K562 (cell line): ENCODE data around the gene RAD50. TPM values are rescaled to one million over a fixed set of nuclear protein-coding genes. Genes with fewer than 3 reads are reported as not detected.

Experiments used
- BRD9 ChIP-seq: fragments of 450-650 bp; IDR thresholded peaks from 2 replicates; pipeline ENCODE4 v1.6.1; 2018; ENCODE audit warnings: low read depth; ENCODE audit not compliant: partially characterized antibody
- CC2D1A ChIP-seq: fragments of 450-650 bp; IDR thresholded peaks from 2 replicates; pipeline ENCODE4 v1.6.1; 2017; ENCODE audit warnings: mild to moderate bottlenecking
- CHAMP1 ChIP-seq: fragments of 450-650 bp; IDR thresholded peaks from 2 replicates; pipeline ENCODE4 v1.6.1; 2016; ENCODE audit warnings: mild to moderate bottlenecking
- CTBP1 ChIP-seq: fragments of 450-650 bp; IDR thresholded peaks from 2 replicates; pipeline ENCODE4 v1.6.1; 2016; ENCODE audit warnings: borderline replicate concordance
- CXXC5 ChIP-seq: fragments of 250-450 bp; sonication (Bioruptor Pico); IDR thresholded peaks from 2 replicates; pipeline ENCODE4 v1.8.0; 2022; ENCODE audit warnings: inconsistent platforms, mild to moderate bottlenecking, moderate library complexity
- ESRRA ChIP-seq: fragments of 450-650 bp; IDR thresholded peaks from 2 replicates; pipeline ENCODE4 v1.6.1; 2014; ENCODE audit warnings: low read depth, mild to moderate bottlenecking, moderate library complexity, borderline replicate concordance
- HCFC1 ChIP-seq: IDR thresholded peaks from 2 replicates; pipeline ENCODE4 v1.6.1; 2012; ENCODE audit warnings: low read depth, low read length, improper control_type of control experiment
- RAD21 ChIP-seq, 2 experiments: fragments of 250-450 bp in 1 of 2; fragments of 450-650 bp in 1 of 2; sonication (Bioruptor Pico) in 1 of 2; formaldehyde crosslinking in 1 of 2; IDR thresholded peaks in 1 of 2; conservative IDR thresholded peaks in 1 of 2; 2 replicates each; pipeline versions ENCODE4 v1.4.0 to v1.8.0; 2020 to 2022; ENCODE audit warnings: mild to moderate bottlenecking in 2 of 2, moderate library complexity in 1 of 2
- REST ChIP-seq, 2 experiments: fragments of 450-650 bp; formaldehyde crosslinking in 1 of 2; IDR thresholded peaks; 2 replicates each; pipeline versions ENCODE4 v1.4.0 to v1.6.1; 2014 to 2020; ENCODE audit warnings: mild to moderate bottlenecking in 2 of 2, borderline replicate concordance in 1 of 2, low read depth in 1 of 2
- SRF ChIP-seq, 2 experiments: fragments of 250-450, 450-650 bp in 1 of 2; sonication (Bioruptor Pico) in 1 of 2; sonication (generic) in 1 of 2; formaldehyde crosslinking; IDR thresholded peaks; 2 replicates each; pipeline versions ENCODE4 v1.5.0 to v1.5.1; 2020 to 2022; ENCODE audit warnings: mild to moderate bottlenecking in 1 of 2, missing genetic modification reagents in 1 of 2
- TEAD1 ChIP-seq, 2 experiments: fragments of 450-650 bp in 1 of 2; sonication (generic) in 1 of 2; formaldehyde crosslinking; IDR thresholded peaks; 2 replicates each; pipeline versions ENCODE4 v1.4.0 to v1.8.0; 2020 to 2022; ENCODE audit warnings: mild to moderate bottlenecking in 2 of 2, missing genetic modification reagents in 1 of 2
- TFAP4 ChIP-seq: sonication (generic); formaldehyde crosslinking; IDR thresholded peaks from 2 replicates; pipeline ENCODE4 v1.8.0; 2022; ENCODE audit warnings: missing genetic modification reagents, mild to moderate bottlenecking, moderate library complexity, borderline replicate concordance
- polyA plus RNA-seq, 8 experiments: library from polyadenylated mRNA; depleted of rRNA in 4 of 8; stranded (reverse) in 5 of 8; unstranded in 3 of 8; fragments of >200 nt; fragmentation: Nextera tagmentation in 2 of 8; fragmentation: Illumina TruSeq in 1 of 8; extraction: Ambion mirVana in 2 of 8; extraction: Trizol in 1 of 8; gene quantifications; 2 replicates each; pipeline versions ENCODE4 v1.2.1 to v1.2.3, GENCODE V29; 2011 to 2014; ENCODE audit warnings: inconsistent platforms in 1 of 8, missing spikeins in 1 of 8
- total RNA-seq, 7 experiments: library from RNA; depleted of rRNA in 6 of 7; stranded (reverse); fragments of >200 nt in 6 of 7; fragmentation: Illumina TruSeq in 2 of 7; extraction: Trizol in 2 of 7; gene quantifications; 2 replicates each; pipeline versions ENCODE4 v1.2.1 to v1.2.3, GENCODE V29; 2011 to 2021; ENCODE audit warnings: low replicate concordance in 1 of 7

The RAD50 gene
- total and polyA plus RNA-seq, 9 of the 15 experiments (the other 6 are each of a cell fraction or from before 2014, with no cell fraction given): 15.3 to 74.2 (median 44.1) TPM

- TF ChIP-seq SRF (CRISPR knock-in tag; IDR thresholded peaks at IDR 0.05) (0 out of 4 replicates have a peak, but pooled peaks of 1 of the 2 experiments have one; percentile 22), HCFC1 (0 out of 2 replicates have a peak, but pooled peaks have one; percentile 11), CTBP1 (0 out of 2 replicates have a peak, but pooled peaks have one; percentile 9), TEAD1 (CRISPR knock-in tag; IDR thresholded peaks at IDR 0.05) (0 out of 4 replicates have a peak, but pooled peaks of 1 of the 2 experiments have one; percentile 40), CXXC5 (CRISPR knock-in tag) (no peak), CHAMP1 (0 out of 2 replicates have a peak, but pooled peaks have one; percentile 14), RAD21 (CRISPR knock-in tag; conservative IDR thresholded peaks at IDR 0.05 in 1 of 2, IDR thresholded peaks at IDR 0.05 in 1 of 2) (peak; percentile 75 to 87), REST (IDR thresholded peaks at IDR 0.05; ENCODE audit: borderline replicate concordance) (peak; percentile 84), REST (CRISPR knock-in tag; IDR thresholded peaks at IDR 0.05; ENCODE audit: low read depth) (no peak), ESRRA (peak; percentile 20; the same call in 1 of the 2 replicates), TFAP4 (CRISPR knock-in tag) (0 out of 2 replicates have a peak, but pooled peaks have one; percentile 25), CC2D1A (peak; percentile 61; the same call in 1 of the 2 replicates), BRD9 (peak; percentile 55)
Observed at GRCh38 chr5:132526290-132526973, 30.3 kb upstream of the RAD50 start (continued).
